IMR-90 (cell line): ENCODE results near the gene SMIM22. TPM values are rescaled to one million over a fixed set of nuclear protein-coding genes. Genes with fewer than 3 reads are reported as not detected.

ENCODE experiments used
- ATAC-seq: fragments of 200-7000 bp; cut with Tn5 transposase; 2 replicates; pipeline ENCODE4 v1.9.1; 2020; ENCODE audit warnings: low read depth, mild to moderate bottlenecking, moderate library complexity
- BruUV-seq: library from RNA; stranded (reverse); fragments of 400-500 nt; replicated peaks from 2 replicates; lab custom pipeline; 2021; lab: Mats Ljungman, UMichigan
- CTCF ChIA-PET: fragments of 300-600 bp; formaldehyde crosslinking; extraction: SDS; loops from one replicate; lab custom pipeline; 2021; ENCODE audit warnings: antibody characterized with exemption; lab: Yijun Ruan, JAX
- POLR2A ChIA-PET: fragments of 300-600 bp; sonication (Branson Sonifier 250); formaldehyde crosslinking; loops from one replicate; lab custom pipeline; 2022; ENCODE audit warnings: antibody characterized with exemption; ENCODE audit not compliant: unreplicated experiment; lab: Charles Lee
- DNase-seq: peaks from one replicate; pipeline ENCODE4 v3.0.0; 2013
- H2AFZ ChIP-seq: replicated peaks from 2 replicates; pipeline ENCODE3; 2013; ENCODE audit warnings: low read length, mild to moderate bottlenecking; ENCODE audit not compliant: poor library complexity
- H2AK5ac ChIP-seq: 2 replicates; pipeline ENCODE4 v1.6.1; 2013; ENCODE audit warnings: low read depth, low read length, inconsistent platforms
- H2AK9ac ChIP-seq: replicated peaks from 2 replicates; pipeline ENCODE3; 2013; ENCODE audit warnings: mild to moderate bottlenecking, low read depth, low read length, moderate library complexity; ENCODE audit not compliant: poor library complexity
- H2BK120ac ChIP-seq: 2 replicates; pipeline ENCODE4 v1.6.1; 2013; ENCODE audit warnings: low read depth, low read length, inconsistent platforms
- H2BK15ac ChIP-seq: 3 replicates; pipeline ENCODE4 v1.6.1; 2013; ENCODE audit warnings: low read depth, low read length, inconsistent platforms
- H2BK20ac ChIP-seq: 2 replicates; pipeline ENCODE4 v1.6.1; 2013; ENCODE audit warnings: low read depth, mild to moderate bottlenecking, inconsistent platforms, low read length, moderate library complexity
- H2BK5ac ChIP-seq: 2 replicates; pipeline ENCODE4 v1.6.1; 2013; ENCODE audit warnings: mild to moderate bottlenecking, low read depth, low read length, inconsistent platforms; ENCODE audit not compliant: poor library complexity, severe bottlenecking
- H3K14ac ChIP-seq: replicated peaks from 2 replicates; pipeline ENCODE4 v1.6.1; 2013; ENCODE audit warnings: low read depth, low read length, inconsistent platforms
- H3K18ac ChIP-seq: 2 replicates; pipeline ENCODE4 v1.6.1; 2013; ENCODE audit warnings: low read depth, low read length, control low read depth
- H3K23ac ChIP-seq: 2 replicates; pipeline ENCODE4 v1.6.1; 2013; ENCODE audit warnings: low read depth, low read length, inconsistent platforms
- H3K27ac ChIP-seq: 2 replicates; pipeline ENCODE4 v1.5.1; 2013; ENCODE audit warnings: mild to moderate bottlenecking, control low read depth, low read length; ENCODE audit not compliant: insufficient read depth
- H3K27me3 ChIP-seq: 2 replicates; pipeline ENCODE4 v1.6.1; 2013; ENCODE audit warnings: low read length; ENCODE audit not compliant: control insufficient read depth, insufficient read depth
- H3K36me3 ChIP-seq: 2 replicates; pipeline ENCODE4 v1.6.1; 2013; ENCODE audit warnings: low read length, mixed read lengths; ENCODE audit not compliant: control insufficient read depth, insufficient read depth
- H3K4ac ChIP-seq: 2 replicates; pipeline ENCODE4 v1.6.1; 2013; ENCODE audit warnings: low read depth, low read length, inconsistent platforms
- H3K4me1 ChIP-seq: 2 replicates; pipeline ENCODE4 v1.6.1; 2013; ENCODE audit warnings: low read length, mixed read lengths; ENCODE audit not compliant: control insufficient read depth, insufficient read depth
- H3K4me2 ChIP-seq: 2 replicates; pipeline ENCODE4 v1.6.1; 2013; ENCODE audit warnings: low read depth, mild to moderate bottlenecking, control low read depth, low read length, moderate library complexity
- H3K4me3 ChIP-seq: 2 replicates; pipeline ENCODE4 v1.5.1; 2013; ENCODE audit warnings: low read depth, mild to moderate bottlenecking, control low read depth, low read length, moderate library complexity; ENCODE audit not compliant: insufficient read depth
- H3K56ac ChIP-seq: 2 replicates; pipeline ENCODE4 v1.6.1; 2013; ENCODE audit warnings: low read length, inconsistent platforms; ENCODE audit not compliant: insufficient read depth; ENCODE audit errors: extremely low read depth
- H3K79me1 ChIP-seq, 2 experiments: 2 replicates each; pipeline ENCODE4 v1.6.1; 2013; ENCODE audit warnings: low read length in 2 of 2, inconsistent platforms in 1 of 2, low read depth in 1 of 2
- H3K9ac ChIP-seq: 2 replicates; pipeline ENCODE4 v1.6.1; 2013; ENCODE audit warnings: low read depth, low read length, control low read depth
- H3K9me1 ChIP-seq: 2 replicates; pipeline ENCODE4 v1.6.1; 2013; ENCODE audit warnings: low read length, inconsistent platforms; ENCODE audit not compliant: insufficient read depth
- H3K9me3 ChIP-seq: 2 replicates; pipeline ENCODE4 v1.6.1; 2013; ENCODE audit warnings: low read length; ENCODE audit not compliant: control insufficient read depth, insufficient read depth
- H4K20me1 ChIP-seq: 2 replicates; pipeline ENCODE4 v1.6.1; 2013; ENCODE audit warnings: low read length, inconsistent platforms; ENCODE audit not compliant: insufficient read depth
- H4K5ac ChIP-seq: 2 replicates; pipeline ENCODE4 v1.6.1; 2013; ENCODE audit warnings: mild to moderate bottlenecking, low read depth, low read length, control low read depth
- H4K8ac ChIP-seq, 2 experiments: 2 replicates each; pipeline ENCODE4 v1.6.1; 2013; ENCODE audit warnings: low read depth in 2 of 2, low read length in 2 of 2, control low read depth in 1 of 2, inconsistent platforms in 1 of 2
- H4K91ac ChIP-seq: 2 replicates; pipeline ENCODE4 v1.6.1; 2013; ENCODE audit warnings: low read depth, low read length, inconsistent platforms; ENCODE audit not compliant: insufficient read depth
- CEBPB ChIP-seq: IDR thresholded peaks from 2 replicates; pipeline ENCODE4 v1.6.1; 2012; ENCODE audit warnings: low read depth, low read length, improper control_type of control experiment
- FOS ChIP-seq: fragments of 150-350 bp; IDR thresholded peaks from 2 replicates; pipeline ENCODE4 v1.6.1; 2016; ENCODE audit warnings: low read depth, low read length
- MAZ ChIP-seq: IDR thresholded peaks from 2 replicates; pipeline ENCODE4 v1.6.1; 2012; ENCODE audit warnings: low read depth, mild to moderate bottlenecking, low read length, improper control_type of control experiment, moderate library complexity, borderline replicate concordance
- MXI1 ChIP-seq: IDR thresholded peaks from 2 replicates; pipeline ENCODE4 v1.6.1; 2012; ENCODE audit warnings: low read depth, mild to moderate bottlenecking, low read length, moderate library complexity, borderline replicate concordance
- POLR2A ChIP-seq: IDR thresholded peaks from 2 replicates; pipeline ENCODE4 v1.6.1; 2012; ENCODE audit warnings: mild to moderate bottlenecking, low read depth, low read length
- RAD21 ChIP-seq: IDR thresholded peaks from 2 replicates; pipeline ENCODE4 v1.6.1; 2012; ENCODE audit warnings: low read length, improper control_type of control experiment
- RFX5 ChIP-seq: IDR thresholded peaks from 2 replicates; pipeline ENCODE4 v1.8.0; 2012; ENCODE audit warnings: low read depth, mild to moderate bottlenecking, low read length, moderate library complexity
- WGBS, 2 experiments: methylation state at CpG; one replicate each; pipeline versions ENCODE4 v1.1.5 to v1.1.7; 2013; ENCODE audit warnings: missing lambda C conversion rate in 2 of 2; ENCODE audit not compliant: insufficient read length in 1 of 2; ENCODE audit errors: extremely low coverage in 2 of 2; 5-methylcytosine and 5-hydroxymethylcytosine counted together
- dilution Hi-C: fragments of 300-500 bp; cut with HindIII; formaldehyde crosslinking; loops from one replicate; pipeline ENCODE4 v1.14.3; 2018; ENCODE audit warnings: low sequenced_read_pairs; ENCODE audit not compliant: unreplicated experiment
- in situ Hi-C: fragments of 300-500 bp; cut with MboI; formaldehyde crosslinking; loops from 3 replicates; pipeline ENCODE4 v1.14.3; 2019; ENCODE audit warnings: low sequenced_read_pairs, inconsistent platforms, mixed read lengths
- intact Hi-C: fragments of 100-400 bp; cut with micrococcal nuclease; formaldehyde crosslinking; loops from 2 replicates; pipeline ENCODE4 v1.10.0; 2022
- polyA plus RNA-seq, 3 experiments: library from polyadenylated mRNA; depleted of rRNA; stranded (reverse); fragments of >200 nt; gene quantifications; 2 replicates each; pipeline ENCODE4 v1.2.3, GENCODE V29; 2012; ENCODE audit warnings: low replicate concordance in 1 of 3
- total RNA-seq: library from RNA; depleted of rRNA; stranded (reverse); fragments of >200 nt; gene quantifications from 2 replicates; pipeline ENCODE4 v1.2.3, GENCODE V29; 2012
- TF ChIP-seq, protein P1 (sequence below): fragments of 150-350 bp; IDR thresholded peaks from 2 replicates; pipeline ENCODE4 v1.6.1; 2016; ENCODE audit warnings: low read depth, mild to moderate bottlenecking, low read length, moderate library complexity, borderline replicate concordance
- TF ChIP-seq, protein P2 (sequence below): fragments of 150-350 bp; IDR thresholded peaks from 2 replicates; pipeline ENCODE4 v1.6.1; 2017; ENCODE audit warnings: mild to moderate bottlenecking, antibody characterized with exemption, low read length, low read depth

SMIM22 gene
- total and polyA plus RNA-seq, 2 of the 4 experiments (the other 2 are of a cell fraction), result not detected

DNA sequence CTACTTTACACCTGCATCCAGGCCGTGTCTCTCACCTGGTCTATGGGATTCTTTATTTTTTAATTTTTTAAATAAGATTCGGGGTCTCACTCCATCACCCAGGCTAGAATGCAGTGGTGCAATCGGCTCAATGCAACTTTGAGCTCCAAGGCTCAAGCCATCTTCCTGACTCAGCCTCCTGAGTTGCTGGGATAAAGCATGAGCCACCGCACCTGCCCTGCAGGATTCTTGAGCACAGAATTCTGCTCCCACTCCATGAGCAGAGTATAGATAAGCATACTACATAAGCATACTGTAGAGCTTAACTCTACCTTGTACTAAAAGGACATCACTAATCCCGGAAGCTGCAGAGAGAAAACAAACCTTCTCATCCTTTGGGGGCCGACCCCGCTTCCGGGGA, 36.4 kb downstream of the SMIM22 start:
- WGBS, 2 experiments, result 100% methylated on average over 1 of the region's 8 CpGs; no CpG with 5 or more reads in 1 of the 2 experiments
- DNase-seq, result no peak
- Histone ChIP-seq H3K79me1 (peaks cover 44 to 52% of the 10 kb centered on the region in 2 experiments), H2BK5ac (no peak overlapping the region), H4K91ac (no peak overlapping the region), H3K23ac (no peak overlapping the region), H3K4ac (no peak overlapping the region), H3K9me1 (no peaks in the 10 kb centered on the region), H2BK20ac (no peak overlapping the region), H2BK120ac (no peak overlapping the region), H3K14ac (no peak overlapping the region), H3K27me3 (no peaks in the 10 kb centered on the region), H3K36me3 (peaks cover 69% of the 10 kb centered on the region), H3K27ac (no peak overlapping the region), H2AFZ (no peak overlapping the region), H3K4me2 (no peak overlapping the region), H4K5ac (no peak overlapping the region), H3K56ac (no peak overlapping the region), H3K9ac (no peak overlapping the region), H4K20me1 (peaks cover 25% of the 10 kb centered on the region; the same call in 1 of the 2 replicates), H2AK5ac (no peak overlapping the region), H3K18ac (no peak overlapping the region), H3K4me3 (no peak overlapping the region), H3K4me1 (no peaks in the 10 kb centered on the region), H3K9me3 (no peaks in the 10 kb centered on the region), H2AK9ac (no peak overlapping the region), H4K8ac (no peak overlapping the region), H2BK15ac (no peak overlapping the region)
- dilution Hi-C loops, result no loop called here
- no peak for TF ChIP-seq FOS
- TF ChIP-seq MAZ, result no peak
- TF ChIP-seq, protein P1, sequence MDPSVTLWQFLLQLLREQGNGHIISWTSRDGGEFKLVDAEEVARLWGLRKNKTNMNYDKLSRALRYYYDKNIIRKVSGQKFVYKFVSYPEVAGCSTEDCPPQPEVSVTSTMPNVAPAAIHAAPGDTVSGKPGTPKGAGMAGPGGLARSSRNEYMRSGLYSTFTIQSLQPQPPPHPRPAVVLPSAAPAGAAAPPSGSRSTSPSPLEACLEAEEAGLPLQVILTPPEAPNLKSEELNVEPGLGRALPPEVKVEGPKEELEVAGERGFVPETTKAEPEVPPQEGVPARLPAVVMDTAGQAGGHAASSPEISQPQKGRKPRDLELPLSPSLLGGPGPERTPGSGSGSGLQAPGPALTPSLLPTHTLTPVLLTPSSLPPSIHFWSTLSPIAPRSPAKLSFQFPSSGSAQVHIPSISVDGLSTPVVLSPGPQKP, result no peak
- no peak for TF ChIP-seq RFX5
- TF ChIP-seq POLR2A, result no peak
- TF ChIP-seq, protein P2, sequence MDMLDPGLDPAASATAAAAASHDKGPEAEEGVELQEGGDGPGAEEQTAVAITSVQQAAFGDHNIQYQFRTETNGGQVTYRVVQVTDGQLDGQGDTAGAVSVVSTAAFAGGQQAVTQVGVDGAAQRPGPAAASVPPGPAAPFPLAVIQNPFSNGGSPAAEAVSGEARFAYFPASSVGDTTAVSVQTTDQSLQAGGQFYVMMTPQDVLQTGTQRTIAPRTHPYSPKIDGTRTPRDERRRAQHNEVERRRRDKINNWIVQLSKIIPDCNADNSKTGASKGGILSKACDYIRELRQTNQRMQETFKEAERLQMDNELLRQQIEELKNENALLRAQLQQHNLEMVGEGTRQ, result no peak
- TF ChIP-seq MXI1, result no peak
- TF ChIP-seq CEBPB, result no peak
- no peak for TF ChIP-seq RAD21
- POLR2A ChIA-PET, result no interaction called here
- in situ Hi-C loops, result no loop called here
- CTCF ChIA-PET, result no interaction called here
- intact Hi-C loops, result no loop called here
- no peak for ATAC-seq
- BruUV-seq, result no TSS peak
